PC-3 (cell line): ENCODE measurements around the gene GAB3. TPM values are rescaled to one million over a fixed set of nuclear protein-coding genes. Genes with fewer than 3 reads are reported as not detected.

Experiments used
- ATAC-seq: fragments of 200-7000 bp; cut with Tn5 transposase; 2 replicates; pipeline ENCODE4 v1.9.1; 2020; ENCODE audit warnings: mild to moderate bottlenecking, moderate library complexity
- BruUV-seq: library from RNA; stranded (reverse); fragments of 400-500 nt; replicated peaks from 2 replicates; lab custom pipeline; 2021; lab: Mats Ljungman, UMichigan
- CTCF ChIA-PET: fragments of 300-600 bp; sonication (Branson Sonifier 250); formaldehyde crosslinking; loops from one replicate; lab custom pipeline; 2022; ENCODE audit warnings: antibody characterized with exemption; lab: Charles Lee
- POLR2A ChIA-PET: fragments of 300-600 bp; sonication (Branson Sonifier 250); formaldehyde crosslinking; loops from one replicate; lab custom pipeline; 2022; ENCODE audit warnings: antibody characterized with exemption; ENCODE audit not compliant: unreplicated experiment; lab: Charles Lee
- DNase-seq: peaks from one replicate; pipeline ENCODE4 v3.0.0-alpha.2; 2015
- H2AFZ ChIP-seq: fragments of 300-600 bp; sonication (generic); 2 replicates; pipeline ENCODE4 v1.6.0; 2016; ENCODE audit warnings: antibody characterized with exemption, low read length
- H3F3A ChIP-seq: fragments of 300-600 bp; sonication (generic); one replicate; pipeline ENCODE4 v1.6.0; 2017; ENCODE audit warnings: antibody characterized with exemption, low read length, control low read depth, mild to moderate bottlenecking; ENCODE audit not compliant: unreplicated experiment
- H3K27ac ChIP-seq: fragments of 300-600 bp; sonication (generic); 2 replicates; pipeline ENCODE4 v1.5.1; 2016; ENCODE audit warnings: mild to moderate bottlenecking, low read length
- H3K27me3 ChIP-seq: fragments of 300-600 bp; sonication (generic); 2 replicates; pipeline ENCODE4 v1.6.1; 2016; ENCODE audit warnings: low read length, mixed read lengths
- H3K36me3 ChIP-seq: fragments of 300-600 bp; sonication (generic); 2 replicates; pipeline ENCODE4 v1.6.1; 2016; ENCODE audit warnings: low read depth, mixed run types, low read length, mixed read lengths
- H3K4me1 ChIP-seq: fragments of 300-600 bp; sonication (generic); 2 replicates; pipeline ENCODE4 v1.5.1; 2016; ENCODE audit warnings: low read length; ENCODE audit not compliant: insufficient read depth
- H3K4me2 ChIP-seq: fragments of 300-600 bp; sonication (generic); 2 replicates; pipeline ENCODE4 v1.6.0; 2016; ENCODE audit warnings: low read length
- H3K4me3 ChIP-seq: fragments of 300-600 bp; sonication (generic); 2 replicates; pipeline ENCODE4 v1.5.1; 2016; ENCODE audit warnings: mild to moderate bottlenecking, low read length, mixed read lengths
- H3K79me2 ChIP-seq: fragments of 300-600 bp; sonication (generic); 2 replicates; pipeline ENCODE4 v1.6.1; 2017; ENCODE audit warnings: low read length, mixed read lengths
- H3K9ac ChIP-seq: fragments of 300-600 bp; sonication (generic); 2 replicates; pipeline ENCODE4 v1.6.0; 2016; ENCODE audit warnings: mild to moderate bottlenecking, low read length
- H3K9me2 ChIP-seq: fragments of 300-600 bp; sonication (generic); replicated peaks from 2 replicates; pipeline ENCODE4 v1.6.1; 2016; ENCODE audit warnings: mixed run types, low read length, mixed read lengths
- H3K9me3 ChIP-seq: fragments of 300-600 bp; sonication (generic); 2 replicates; pipeline ENCODE4 v1.6.1; 2016; ENCODE audit warnings: low read length, mixed read lengths
- H4K20me1 ChIP-seq: fragments of 300-600 bp; sonication (generic); 2 replicates; pipeline ENCODE4 v1.6.1; 2016; ENCODE audit warnings: low read length, mixed read lengths
- EZH2 ChIP-seq: fragments of 300-600 bp; sonication (generic); IDR thresholded peaks from one replicate; pipeline ENCODE4 v1.6.1; 2017; ENCODE audit warnings: antibody characterized with exemption, mild to moderate bottlenecking, low read length; ENCODE audit not compliant: unreplicated experiment
- EZH2phosphoT487 ChIP-seq: fragments of 300-600 bp; sonication (generic); IDR thresholded peaks from 2 replicates; pipeline ENCODE4 v1.6.1; 2018; ENCODE audit warnings: mild to moderate bottlenecking, antibody characterized with exemption, low read length, borderline replicate concordance
- intact Hi-C: fragments of 100-400 bp; cut with micrococcal nuclease; formaldehyde crosslinking; loops from 2 replicates; pipeline ENCODE4 v1.9.0; 2023
- total RNA-seq: library from RNA; depleted of rRNA; stranded (reverse); fragments of >200 nt; gene quantifications from 2 replicates; pipeline ENCODE4 v1.2.3, GENCODE V29; 2014
- TF ChIP-seq, protein P1 (sequence below): fragments of 300-600 bp; sonication (generic); conservative IDR thresholded peaks from 2 replicates; pipeline ENCODE4 v1.5.1; 2017; ENCODE audit warnings: antibody characterized with exemption, low read depth, mild to moderate bottlenecking, low read length

Gene GAB3
- total RNA-seq, 1 experiment from 2014 or later = 3.1 TPM

DNA sequence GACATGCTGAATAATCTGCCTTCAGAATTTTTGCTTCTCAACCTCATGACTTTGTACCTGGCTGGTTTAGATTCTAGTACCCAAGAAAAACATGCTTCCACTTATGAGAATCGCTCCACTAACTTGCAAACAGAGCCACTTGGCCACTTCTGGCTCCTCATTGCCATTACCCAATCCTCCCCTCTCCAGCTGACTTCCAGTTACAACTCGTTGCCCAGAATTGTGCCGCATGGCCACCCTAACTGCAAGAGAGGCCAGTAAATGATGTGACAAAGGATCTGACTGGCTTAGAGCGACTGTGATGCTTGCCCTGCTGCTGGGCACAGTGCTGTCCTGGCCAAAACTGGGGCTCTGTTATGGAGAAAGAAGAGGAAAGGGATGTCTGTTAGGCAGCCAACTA is 7.8 kb upstream of the GAB3 start:
- peaks cover 10% of the 10 kb centered on the region for H3K79me2 ChIP-seq
- H3K27ac ChIP-seq = no peak overlapping the region
- H3K4me2 ChIP-seq = no peak overlapping the region
- intact Hi-C loops = no loop called here
- no peak overlapping the region for H3K4me3 ChIP-seq
- ATAC-seq (no peak), DNase-seq (no peak)
- no peaks in the 10 kb centered on the region for H4K20me1 ChIP-seq
- no peak overlapping the region for H3K9ac ChIP-seq
- ChIA-PET POLR2A (no interaction called here), CTCF (no interaction called here)
- H3K9me3 ChIP-seq = no peaks in the 10 kb centered on the region
- TF ChIP-seq, protein P1, sequence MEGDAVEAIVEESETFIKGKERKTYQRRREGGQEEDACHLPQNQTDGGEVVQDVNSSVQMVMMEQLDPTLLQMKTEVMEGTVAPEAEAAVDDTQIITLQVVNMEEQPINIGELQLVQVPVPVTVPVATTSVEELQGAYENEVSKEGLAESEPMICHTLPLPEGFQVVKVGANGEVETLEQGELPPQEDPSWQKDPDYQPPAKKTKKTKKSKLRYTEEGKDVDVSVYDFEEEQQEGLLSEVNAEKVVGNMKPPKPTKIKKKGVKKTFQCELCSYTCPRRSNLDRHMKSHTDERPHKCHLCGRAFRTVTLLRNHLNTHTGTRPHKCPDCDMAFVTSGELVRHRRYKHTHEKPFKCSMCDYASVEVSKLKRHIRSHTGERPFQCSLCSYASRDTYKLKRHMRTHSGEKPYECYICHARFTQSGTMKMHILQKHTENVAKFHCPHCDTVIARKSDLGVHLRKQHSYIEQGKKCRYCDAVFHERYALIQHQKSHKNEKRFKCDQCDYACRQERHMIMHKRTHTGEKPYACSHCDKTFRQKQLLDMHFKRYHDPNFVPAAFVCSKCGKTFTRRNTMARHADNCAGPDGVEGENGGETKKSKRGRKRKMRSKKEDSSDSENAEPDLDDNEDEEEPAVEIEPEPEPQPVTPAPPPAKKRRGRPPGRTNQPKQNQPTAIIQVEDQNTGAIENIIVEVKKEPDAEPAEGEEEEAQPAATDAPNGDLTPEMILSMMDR = no peak
- no peak for TF ChIP-seq EZH2phosphoT487
- no peak for TF ChIP-seq EZH2
- H3K27me3 ChIP-seq = no peaks in the 10 kb centered on the region
- no peaks in the 10 kb centered on the region for H3K9me2 ChIP-seq
- H3K36me3 ChIP-seq = no peaks in the 10 kb centered on the region
- H3F3A ChIP-seq = no peaks in the 10 kb centered on the region
- peaks cover 8% of the 10 kb centered on the region for H3K4me1 ChIP-seq
- no peak overlapping the region for H2AFZ ChIP-seq
- BruUV-seq = no TSS peak

DNA sequence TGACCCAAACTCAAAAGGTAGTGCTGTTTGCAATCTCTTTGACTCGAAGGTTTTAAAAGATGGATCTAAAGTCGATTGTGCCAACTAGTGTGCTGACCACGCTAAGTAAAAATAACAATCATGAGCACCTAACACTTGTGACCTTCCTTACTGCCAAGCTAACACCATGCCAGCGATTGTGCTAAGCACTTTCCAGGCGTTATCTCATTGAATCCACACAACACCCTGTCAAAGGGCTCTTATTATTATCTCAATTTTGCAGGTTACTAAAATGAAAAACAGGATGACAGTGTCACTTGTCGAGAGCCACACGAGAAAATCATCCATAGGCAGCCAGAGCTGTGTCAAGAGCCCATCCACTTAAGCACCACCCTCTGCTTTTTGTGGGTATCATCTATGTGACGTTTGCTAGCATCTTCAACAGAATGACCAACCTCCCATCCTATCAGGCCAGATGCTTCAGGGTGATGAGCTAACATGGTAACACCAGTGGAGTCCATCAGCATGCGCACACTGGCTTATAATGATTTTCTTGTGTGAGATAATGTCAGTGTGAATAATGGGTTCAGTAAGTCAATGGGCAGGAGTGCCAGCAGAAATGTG is 893 bp upstream of the GAB3 start:
- no peaks in the 10 kb centered on the region for H3K9me3 ChIP-seq

DNA sequence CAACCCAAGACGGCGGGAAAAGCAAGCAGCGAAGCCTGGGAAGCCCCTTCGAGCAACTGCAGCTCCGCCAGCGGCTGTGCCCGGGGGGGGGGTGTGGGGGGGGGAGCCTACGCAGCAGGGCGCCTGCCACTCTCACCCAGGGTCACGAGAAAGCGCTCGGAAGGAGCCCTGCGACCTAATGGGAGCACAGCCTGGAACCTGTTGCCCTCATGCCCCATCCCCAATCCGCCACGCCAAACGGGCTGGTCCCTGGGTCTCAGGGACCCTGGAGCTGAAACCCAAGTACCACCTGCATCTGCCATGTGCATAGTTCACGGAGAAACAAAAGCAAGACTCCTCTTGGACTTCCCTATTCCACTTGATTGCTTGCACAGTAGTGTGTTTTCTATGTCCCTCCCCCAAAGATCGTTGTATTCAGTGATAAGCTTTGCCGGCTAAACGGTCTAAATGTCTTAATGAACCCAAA is 359 bp upstream of the GAB3 start:
- Histone ChIP-seq H3K4me2 (no peak overlapping the region), H3K79me2 (no peaks in the 10 kb centered on the region), H3K9me2 (no peaks in the 10 kb centered on the region), H2AFZ (no peak overlapping the region), H3K9ac (no peak overlapping the region), H3K4me1 (peaks cover 7% of the 10 kb centered on the region; the same call in 1 of the 2 replicates), H3K27me3 (peaks cover 30% of the 10 kb centered on the region), H3F3A (no peaks in the 10 kb centered on the region), H3K27ac (no peak overlapping the region), H3K4me3 (no peak overlapping the region), H3K36me3 (no peaks in the 10 kb centered on the region), H3K9me3 (no peaks in the 10 kb centered on the region), H4K20me1 (no peaks in the 10 kb centered on the region)
- intact Hi-C loops = no loop called here
- no TSS peak for BruUV-seq
- DNase-seq (no peak), ATAC-seq (no peak)
- POLR2A ChIA-PET = no interaction called here
- CTCF ChIA-PET = no interaction called here
- TF ChIP-seq EZH2phosphoT487 (no peak), EZH2 (no peak)
- TF ChIP-seq, protein P1 = no peak

More for the DNA sequence above, 893 bp upstream of the GAB3 start:
- Histone ChIP-seq H3K9me2 (no peaks in the 10 kb centered on the region), H3K4me2 (no peak overlapping the region), H3K27ac (no peak overlapping the region), H3K9ac (no peak overlapping the region), H2AFZ (no peak overlapping the region), H3K79me2 (no peaks in the 10 kb centered on the region), H3K36me3 (no peaks in the 10 kb centered on the region), H3K4me3 (no peak overlapping the region), H4K20me1 (no peaks in the 10 kb centered on the region), H3K27me3 (peaks cover 30% of the 10 kb centered on the region), H3F3A (no peaks in the 10 kb centered on the region), H3K4me1 (peaks cover 7% of the 10 kb centered on the region; the same call in 1 of the 2 replicates)
- DNase-seq (no peak), ATAC-seq (no peak)
- TF ChIP-seq EZH2phosphoT487 (no peak), EZH2 (no peak)
- TF ChIP-seq, protein P1 = no peak
- intact Hi-C loops = no loop called here
- no TSS peak for BruUV-seq
- POLR2A ChIA-PET = no interaction called here
- CTCF ChIA-PET = no interaction called here
